ENCODE data around the gene EMC8. TPM values are rescaled to one million over a fixed set of nuclear protein-coding genes. Genes with fewer than 3 reads are reported as not detected.

EMC8 gene
- total RNA-seq, 1 experiment from 2014 or later = 53.9 TPM

DNA sequence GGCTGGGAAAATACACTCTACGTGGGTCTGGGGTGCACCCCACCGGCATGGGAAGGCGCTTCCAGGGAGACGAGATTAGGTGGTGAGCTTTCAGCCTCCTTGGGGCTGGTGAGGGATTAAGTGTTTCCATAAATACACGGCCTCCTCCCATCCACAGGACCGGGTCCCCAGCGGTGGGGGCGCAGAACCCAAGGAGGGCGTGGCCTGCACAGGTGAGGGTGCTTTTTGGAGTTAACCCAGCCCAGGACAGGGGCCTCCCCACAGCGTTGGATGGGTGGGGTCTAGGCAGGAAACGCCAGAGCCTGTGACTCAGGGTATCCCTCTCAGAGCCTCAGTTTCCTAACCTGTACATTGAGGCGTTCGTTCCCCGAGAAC is 49.6 kb downstream of the EMC8 start:
- no peak for DNase-seq (ENCODE audit: low read depth in 1 of 2, low spot score in 2 of 2)
- Histone ChIP-seq H3K9me3 (replicated peaks) (no peaks in the 10 kb centered on the region; the same call in 1 of the 2 replicates), H3K27me3 (replicated peaks) (no peaks in the 10 kb centered on the region), H3K4me3 (peak overlapping the region; percentile 84), H3K4me1 (replicated peaks) (peaks cover 45% of the 10 kb centered on the region), H3K27ac (no peak overlapping the region), H3K36me3 (no peaks in the 10 kb centered on the region; the same call in 1 of the 2 replicates)

DNA sequence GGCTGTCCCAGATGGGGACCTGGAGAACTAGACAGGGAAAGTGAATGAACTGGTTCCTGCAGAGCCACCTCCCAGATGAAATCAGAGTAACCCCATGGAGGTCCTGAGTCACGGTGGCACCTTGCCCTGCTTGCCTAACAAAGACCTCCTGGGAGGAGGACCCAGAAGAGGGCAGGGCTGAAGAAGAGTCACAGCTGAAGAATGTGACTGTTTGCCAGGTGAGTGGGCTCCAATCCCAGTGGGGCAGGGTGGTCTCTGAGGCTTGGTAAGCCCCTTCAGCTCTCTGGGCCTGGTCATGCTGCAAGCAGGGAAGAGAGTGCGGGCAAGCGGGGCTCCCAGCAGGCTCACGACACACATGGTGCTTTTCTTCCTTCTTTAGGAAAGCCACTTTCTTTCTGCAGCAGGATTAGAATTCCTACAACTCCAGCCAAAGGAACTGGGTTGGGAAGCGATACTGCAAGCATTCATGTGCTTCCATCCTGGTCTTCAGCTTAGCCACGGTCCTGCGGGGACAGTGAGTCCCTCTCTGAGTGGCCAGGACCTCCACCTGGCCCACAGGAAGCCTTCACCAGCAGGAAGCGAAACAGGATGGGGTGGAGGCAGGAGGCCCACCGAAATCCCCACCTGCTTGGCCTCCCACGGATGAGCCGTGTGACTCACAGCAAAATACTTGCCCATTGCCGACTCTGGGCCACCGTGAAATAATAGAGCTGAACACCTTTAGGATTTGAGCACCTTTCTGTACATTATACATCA is 52.7 kb downstream of the EMC8 start:
- Histone ChIP-seq H3K4me3 (no peak overlapping the region), H3K27ac (peak overlapping the region; percentile 34; the same call in 1 of the 2 replicates), H3K36me3 (no peaks in the 10 kb centered on the region; the same call in 1 of the 2 replicates), H3K4me1 (replicated peaks) (peaks cover 37% of the 10 kb centered on the region), H3K9me3 (replicated peaks) (no peaks in the 10 kb centered on the region; the same call in 1 of the 2 replicates), H3K27me3 (replicated peaks) (no peaks in the 10 kb centered on the region)
- peak; percentile 50 to 62 for DNase-seq (ENCODE audit: low read depth in 1 of 2, low spot score in 2 of 2)

DNA sequence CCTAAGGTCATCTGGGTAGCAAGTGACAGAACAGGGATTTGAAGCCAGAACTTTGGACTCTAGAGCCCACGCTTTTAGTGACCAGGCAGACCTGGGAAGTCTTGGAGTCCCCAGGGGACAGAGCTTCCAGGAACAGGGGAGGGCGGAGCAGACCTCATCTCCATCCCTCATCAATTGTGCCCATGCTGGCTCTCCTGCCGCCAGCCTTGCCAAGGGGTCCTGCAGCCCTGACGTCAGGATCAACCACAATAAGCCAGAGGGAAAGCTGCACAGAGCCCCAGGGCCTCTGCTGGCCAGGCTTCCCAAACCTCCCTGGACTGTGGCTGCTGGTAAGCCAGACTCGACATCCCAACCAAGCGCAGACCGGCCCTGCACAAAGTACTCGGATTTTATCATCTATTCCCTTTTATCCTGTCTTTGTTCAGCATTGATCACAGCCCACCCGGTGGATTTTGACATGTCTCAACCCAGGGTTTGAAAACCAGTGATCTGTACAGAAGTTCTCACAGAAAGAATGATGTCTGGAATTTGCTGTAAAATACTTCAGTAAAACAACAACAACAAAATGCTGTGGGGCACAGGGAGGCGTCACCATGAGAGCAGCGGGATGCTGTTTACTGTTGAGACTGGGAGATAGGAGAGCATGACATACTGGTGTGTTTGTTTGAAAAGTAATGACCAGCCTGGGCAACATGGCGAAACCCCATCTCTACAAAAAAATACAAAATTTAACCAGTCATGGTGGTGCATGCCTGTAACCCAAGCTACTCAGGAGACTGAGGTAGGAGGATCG is 60.2 kb downstream of the EMC8 start:
- no peak overlapping the region for H3K27ac ChIP-seq
- no peaks in the 10 kb centered on the region for H3K4me1 ChIP-seq (replicated peaks)
- no peaks in the 10 kb centered on the region for H3K36me3 ChIP-seq
- no peaks in the 10 kb centered on the region for H3K9me3 ChIP-seq (replicated peaks)
- no peaks in the 10 kb centered on the region for H3K27me3 ChIP-seq (replicated peaks)
- H3K4me3 ChIP-seq = no peak overlapping the region
- no peak for DNase-seq (ENCODE audit: low read depth in 1 of 2, low spot score in 2 of 2)

DNA sequence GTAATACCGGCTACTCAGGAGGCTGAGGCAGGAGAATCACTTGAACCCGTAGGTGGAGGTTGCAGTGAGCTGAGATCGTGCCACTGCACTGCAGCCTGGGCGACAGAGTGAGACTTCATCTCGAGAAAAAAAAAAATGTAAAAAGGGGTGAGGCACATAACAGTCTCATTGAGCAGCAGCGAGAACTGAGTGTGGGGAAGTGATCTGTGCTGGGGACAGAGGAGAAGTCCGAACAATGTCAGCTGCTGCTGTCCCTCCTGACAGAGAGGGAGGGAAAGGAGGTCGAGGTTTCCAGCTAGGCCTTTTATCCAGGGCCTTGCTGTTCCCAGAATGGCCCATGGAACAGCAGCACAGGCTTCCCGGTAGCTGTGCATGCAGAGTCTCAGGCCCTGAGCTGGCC is 62.4 kb downstream of the EMC8 start:
- H3K27me3 ChIP-seq (replicated peaks) = no peaks in the 10 kb centered on the region
- H3K4me3 ChIP-seq = no peak overlapping the region

DNA sequence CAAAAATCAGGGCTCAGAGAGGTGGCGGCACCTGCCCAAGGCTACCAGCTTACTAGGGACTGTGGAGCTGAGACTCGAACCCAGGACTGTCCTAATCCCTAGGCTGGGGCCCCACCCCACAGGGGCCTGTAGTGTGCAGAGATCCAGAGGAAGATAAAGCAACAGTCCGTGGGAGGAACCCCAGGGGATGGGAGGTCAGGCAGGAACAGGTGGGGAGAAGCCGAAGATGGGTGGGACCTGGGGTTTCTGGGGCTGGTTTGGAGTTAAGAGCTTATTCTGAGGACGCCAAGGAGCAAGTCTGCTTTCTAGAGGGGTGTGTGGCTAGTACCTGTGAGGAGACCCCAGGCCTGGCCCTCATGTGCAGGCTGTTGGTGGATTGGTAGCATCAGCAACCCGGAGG is 63.4 kb downstream of the EMC8 start:
- H3K27me3 ChIP-seq (replicated peaks) = no peaks in the 10 kb centered on the region
- no peak for DNase-seq (ENCODE audit: low read depth in 1 of 2, low spot score in 2 of 2)
- no peak overlapping the region for H3K27ac ChIP-seq
- H3K36me3 ChIP-seq = no peaks in the 10 kb centered on the region
- H3K4me3 ChIP-seq = no peak overlapping the region
- H3K9me3 ChIP-seq (replicated peaks) = no peaks in the 10 kb centered on the region
- H3K4me1 ChIP-seq (replicated peaks) = no peaks in the 10 kb centered on the region

More for the DNA sequence above, 62.4 kb downstream of the EMC8 start:
- H3K27ac ChIP-seq = no peak overlapping the region
- no peaks in the 10 kb centered on the region for H3K9me3 ChIP-seq (replicated peaks)
- no peak for DNase-seq (ENCODE audit: low read depth in 1 of 2, low spot score in 2 of 2)
- no peaks in the 10 kb centered on the region for H3K4me1 ChIP-seq (replicated peaks)
- no peaks in the 10 kb centered on the region for H3K36me3 ChIP-seq

DNA sequence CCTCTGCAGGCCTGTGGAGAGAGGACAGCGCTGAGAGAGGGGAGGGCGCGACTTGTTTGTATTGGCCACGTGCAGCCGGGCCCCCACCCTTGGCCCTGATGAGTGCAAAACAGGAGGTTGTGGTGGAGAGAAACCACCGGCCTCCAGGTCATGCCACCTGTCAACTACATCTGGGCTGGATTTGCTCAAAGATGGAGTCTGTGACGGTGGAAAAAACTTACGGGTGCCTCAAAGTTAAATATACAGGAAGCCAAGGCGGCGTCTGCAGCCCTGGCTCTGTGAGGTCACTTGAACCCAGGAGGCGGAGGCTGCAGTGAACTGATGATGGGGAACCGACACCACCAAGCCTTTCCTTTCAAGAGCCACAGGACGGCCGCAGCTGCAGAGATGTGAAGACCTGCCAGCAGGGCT is 64.1 kb downstream of the EMC8 start:
- Histone ChIP-seq H3K27ac (no peak overlapping the region), H3K4me1 (replicated peaks) (no peaks in the 10 kb centered on the region), H3K27me3 (replicated peaks) (no peaks in the 10 kb centered on the region), H3K4me3 (no peak overlapping the region), H3K9me3 (replicated peaks) (no peaks in the 10 kb centered on the region), H3K36me3 (no peaks in the 10 kb centered on the region)
- DNase-seq (ENCODE audit: low read depth in 1 of 2, low spot score in 2 of 2) = no peak

DNA sequence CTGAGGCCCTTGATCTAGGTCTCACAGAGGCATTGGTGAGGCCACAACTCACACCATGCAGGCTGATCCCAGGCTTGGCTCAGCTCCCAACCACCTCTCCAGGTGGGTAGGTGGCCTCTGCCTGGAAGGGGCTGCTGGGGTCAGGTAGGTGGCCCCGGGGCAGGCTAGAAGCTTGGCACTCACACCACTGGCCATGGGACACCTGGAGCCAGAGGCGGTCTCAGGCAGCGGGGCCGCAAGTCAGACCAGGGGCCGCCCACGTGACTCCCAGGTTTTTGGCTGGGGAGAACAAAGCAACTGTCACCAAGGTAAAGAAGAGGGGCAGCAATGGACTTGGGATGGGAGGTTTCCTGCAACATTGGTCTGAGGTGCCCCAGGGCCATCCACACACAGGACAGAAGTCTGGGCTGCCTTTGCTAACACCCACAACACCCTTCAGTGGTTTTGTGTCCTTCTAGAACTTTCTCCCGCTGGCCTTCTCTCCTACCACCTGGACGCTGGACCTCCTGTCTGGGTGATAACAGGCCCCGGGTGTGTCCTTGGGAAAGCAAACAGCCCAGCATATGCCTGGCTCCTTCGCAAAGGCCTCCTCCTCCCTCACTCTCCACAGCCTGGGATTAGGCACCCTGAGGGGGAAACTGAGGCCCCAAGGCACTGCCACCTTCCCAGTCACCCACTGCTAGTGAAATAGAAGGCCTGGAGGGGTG is 64.9 kb downstream of the EMC8 start:
- Histone ChIP-seq H3K27ac (no peak overlapping the region), H3K9me3 (replicated peaks) (no peaks in the 10 kb centered on the region), H3K27me3 (replicated peaks) (no peaks in the 10 kb centered on the region), H3K36me3 (no peaks in the 10 kb centered on the region), H3K4me3 (no peak overlapping the region), H3K4me1 (replicated peaks) (no peaks in the 10 kb centered on the region)
- no peak for DNase-seq (ENCODE audit: low read depth in 1 of 2, low spot score in 2 of 2)

DNA sequence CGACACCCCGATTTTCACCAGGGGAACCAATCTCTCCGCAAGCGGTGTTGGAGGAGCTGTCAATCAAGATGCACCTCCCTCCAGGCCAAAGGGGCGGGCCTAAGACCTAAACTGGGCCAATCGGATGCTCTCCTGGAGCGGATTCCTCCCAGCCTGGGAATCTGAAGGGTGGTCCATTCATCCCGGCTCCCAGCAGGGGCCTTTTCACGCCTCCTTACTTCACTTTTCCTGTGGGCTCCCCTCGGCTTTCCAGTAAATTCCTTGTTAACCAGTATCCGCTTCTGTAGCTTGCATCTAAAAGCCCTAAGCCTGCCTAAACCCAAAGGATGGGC is 65.5 kb downstream of the EMC8 start:
- H3K4me1 ChIP-seq (replicated peaks) = no peaks in the 10 kb centered on the region
- H3K36me3 ChIP-seq = no peaks in the 10 kb centered on the region
- no peaks in the 10 kb centered on the region for H3K27me3 ChIP-seq (replicated peaks)
- no peak overlapping the region for H3K4me3 ChIP-seq
- DNase-seq (ENCODE audit: low read depth in 1 of 2, low spot score in 2 of 2) = no peak
- no peaks in the 10 kb centered on the region for H3K9me3 ChIP-seq (replicated peaks)
- no peak overlapping the region for H3K27ac ChIP-seq

DNA sequence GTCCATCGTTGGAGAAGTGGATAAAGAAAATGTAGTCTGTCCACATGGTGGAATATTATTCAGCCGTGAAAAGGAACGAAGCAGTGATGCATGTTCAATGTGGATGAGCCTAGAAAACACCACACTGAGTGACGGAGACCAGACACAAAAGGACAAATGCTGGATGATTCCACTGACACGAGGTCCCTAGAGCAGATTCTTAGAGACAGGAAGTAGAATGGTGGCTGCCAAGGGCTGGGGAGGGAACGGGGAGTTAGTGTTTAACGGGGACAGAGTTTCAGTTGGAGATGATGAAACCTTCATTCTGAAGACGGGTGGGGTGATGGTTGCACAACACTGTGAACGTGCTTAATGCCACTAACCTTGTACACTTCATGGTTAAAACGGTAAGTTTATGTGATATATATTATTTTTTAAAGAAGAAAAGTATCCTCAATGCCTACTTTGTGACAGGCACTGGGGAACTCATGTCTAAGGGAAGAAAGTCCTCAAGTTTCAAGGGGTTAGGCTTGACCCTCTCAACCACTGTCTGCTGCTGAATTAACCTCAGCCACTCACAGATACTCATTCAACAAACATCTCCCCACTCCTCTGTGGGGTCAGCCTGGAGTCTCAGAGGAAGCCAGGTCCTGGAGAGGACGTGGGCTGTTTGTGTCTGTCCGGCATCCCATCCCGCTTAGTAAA is 66.0 kb downstream of the EMC8 start:
- H3K27me3 ChIP-seq (replicated peaks) = no peaks in the 10 kb centered on the region
- DNase-seq (ENCODE audit: low read depth in 1 of 2, low spot score in 2 of 2) = no peak
- H3K27ac ChIP-seq = no peak overlapping the region
- no peaks in the 10 kb centered on the region for H3K9me3 ChIP-seq (replicated peaks)
- H3K4me3 ChIP-seq = no peak overlapping the region
- no peaks in the 10 kb centered on the region for H3K4me1 ChIP-seq (replicated peaks)
- no peaks in the 10 kb centered on the region for H3K36me3 ChIP-seq

DNA sequence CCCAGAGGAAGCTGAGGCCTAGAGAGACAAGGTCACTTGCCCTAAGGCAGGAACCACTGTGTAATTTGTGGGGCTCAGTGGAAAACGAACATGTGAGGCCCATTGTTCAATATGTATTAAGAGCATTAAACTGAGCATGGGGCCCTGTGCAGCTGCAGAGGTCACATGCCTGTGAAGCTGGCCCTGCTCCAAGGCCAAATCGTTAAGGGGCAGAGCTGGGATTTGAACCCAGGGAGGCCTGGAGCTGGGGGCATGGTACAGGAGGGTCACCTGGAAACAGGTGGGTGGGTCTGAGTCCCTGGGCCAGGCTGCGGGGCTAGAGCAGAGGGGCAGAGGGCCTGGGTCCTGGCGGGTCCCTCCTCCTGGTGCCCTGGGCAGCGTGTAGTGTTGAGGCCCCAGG is 68.2 kb downstream of the EMC8 start:
- Histone ChIP-seq H3K9me3 (replicated peaks) (no peaks in the 10 kb centered on the region), H3K4me3 (no peak overlapping the region), H3K4me1 (replicated peaks) (peaks cover 4% of the 10 kb centered on the region; the same call in 1 of the 2 replicates), H3K27me3 (replicated peaks) (no peaks in the 10 kb centered on the region), H3K27ac (no peak overlapping the region), H3K36me3 (no peaks in the 10 kb centered on the region)
- no peak for DNase-seq (ENCODE audit: low read depth in 1 of 2, low spot score in 2 of 2)

DNA sequence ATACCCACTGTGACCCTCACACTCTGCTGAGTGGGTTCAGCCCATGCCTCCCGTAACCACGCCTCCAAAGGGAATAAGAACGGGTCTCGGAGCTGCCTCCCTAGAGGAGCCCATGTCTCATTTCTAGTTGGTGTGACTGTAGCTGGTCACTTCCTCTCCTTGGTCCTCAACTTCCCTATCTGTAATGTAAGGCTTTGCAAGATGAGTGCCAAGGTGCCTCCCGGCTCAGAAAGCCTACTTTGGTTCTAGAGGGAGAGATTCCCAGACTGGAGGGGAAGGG is 69.2 kb downstream of the EMC8 start:
- Histone ChIP-seq H3K4me3 (no peak overlapping the region), H3K27me3 (replicated peaks) (no peaks in the 10 kb centered on the region), H3K27ac (no peak overlapping the region), H3K4me1 (replicated peaks) (peaks cover 8% of the 10 kb centered on the region; the same call in 1 of the 2 replicates), H3K36me3 (no peaks in the 10 kb centered on the region), H3K9me3 (replicated peaks) (no peaks in the 10 kb centered on the region)
- DNase-seq (ENCODE audit: low read depth in 1 of 2, low spot score in 2 of 2) = no peak

DNA sequence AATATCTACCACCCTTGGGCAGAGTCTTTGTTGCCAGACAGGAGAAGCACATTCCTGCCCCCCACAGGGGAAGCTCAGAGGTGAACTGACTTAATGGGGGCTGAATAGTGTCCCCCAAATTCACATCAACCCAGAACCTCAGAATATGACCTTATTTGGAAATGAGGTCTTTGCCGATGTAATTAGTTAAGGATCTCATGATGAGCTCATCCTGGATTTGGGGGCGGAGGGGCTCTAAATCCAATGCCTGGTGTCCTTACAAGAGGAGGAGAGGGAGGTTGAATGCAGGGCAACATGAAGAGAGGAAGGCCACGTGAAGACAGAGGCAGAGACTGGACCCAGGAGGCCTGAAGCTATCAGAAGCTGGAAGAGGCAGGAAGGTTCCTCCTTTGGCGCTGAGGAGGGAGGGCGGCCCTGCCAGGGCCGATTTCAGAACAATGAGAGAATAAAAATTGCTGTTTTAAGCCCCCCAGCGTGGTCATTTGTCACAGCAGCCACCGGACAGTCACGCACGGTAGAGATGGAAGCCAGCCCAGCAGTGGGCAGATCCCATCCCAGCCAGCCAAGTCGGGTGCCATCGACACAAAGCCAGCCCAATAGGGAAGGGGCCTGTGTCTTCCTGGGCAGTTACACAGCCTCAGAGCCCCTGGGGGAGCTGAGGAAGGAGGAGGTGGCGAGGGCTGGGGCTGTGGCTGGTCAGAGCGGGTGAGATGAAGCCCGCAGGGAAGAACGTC is 69.7 kb downstream of the EMC8 start:
- Histone ChIP-seq H3K27ac (no peak overlapping the region), H3K27me3 (replicated peaks) (no peaks in the 10 kb centered on the region), H3K4me3 (no peak overlapping the region), H3K4me1 (replicated peaks) (peaks cover 8% of the 10 kb centered on the region; the same call in 1 of the 2 replicates), H3K36me3 (no peaks in the 10 kb centered on the region), H3K9me3 (replicated peaks) (no peaks in the 10 kb centered on the region)
- no peak for DNase-seq (ENCODE audit: low read depth in 1 of 2, low spot score in 2 of 2)

DNA sequence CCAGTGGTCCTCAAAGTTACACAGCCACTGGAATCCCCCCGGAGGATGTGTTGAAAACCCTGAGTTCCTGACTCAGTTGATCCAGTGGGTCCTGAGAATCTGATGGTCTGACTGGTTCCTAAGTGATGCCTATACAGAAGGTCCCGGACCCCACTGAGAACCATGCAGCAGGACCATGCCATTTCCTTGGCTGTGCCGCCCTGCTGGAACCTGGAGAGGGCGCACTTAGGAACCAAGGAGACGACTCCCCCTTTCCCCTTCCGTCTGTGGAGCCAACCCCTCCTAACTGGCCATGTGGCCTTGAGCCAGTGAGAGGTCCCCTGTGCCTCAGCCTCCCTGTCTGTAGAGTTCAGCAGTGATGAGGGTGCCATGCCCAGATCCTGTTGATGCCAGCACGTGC is 70.5 kb downstream of the EMC8 start:
- no peaks in the 10 kb centered on the region for H3K27me3 ChIP-seq (replicated peaks)
- peaks cover 8% of the 10 kb centered on the region; the same call in 1 of the 2 replicates for H3K4me1 ChIP-seq (replicated peaks)
- no peak overlapping the region for H3K4me3 ChIP-seq
- no peaks in the 10 kb centered on the region for H3K36me3 ChIP-seq
- no peaks in the 10 kb centered on the region for H3K9me3 ChIP-seq (replicated peaks)
- no peak overlapping the region for H3K27ac ChIP-seq
- no peak for DNase-seq (ENCODE audit: low read depth in 1 of 2, low spot score in 2 of 2)

Measured in SJSA1 (cell line).